Brain microvascular endothelial cell (primary cell): ENCODE measurements around the gene KIRREL1.

Source experiments
- DNase-seq: peaks from one replicate; pipeline ENCODE4 v3.0.0-alpha.2; 2020
- H3K27ac ChIP-seq: fragments of 250-450 bp; sonication (Bioruptor Pico); 2 replicates; pipeline ENCODE4 v1.5.1; 2020; ENCODE audit warnings: mild to moderate bottlenecking, moderate library complexity
- H3K27me3 ChIP-seq: fragments of 250-450 bp; sonication (Bioruptor Pico); replicated peaks from 2 replicates; pipeline ENCODE4 v1.5.1; 2020; ENCODE audit warnings: mild to moderate bottlenecking
- H3K36me3 ChIP-seq: fragments of 250-450 bp; sonication (Bioruptor Pico); replicated peaks from 2 replicates; pipeline ENCODE4 v1.5.1; 2020; ENCODE audit warnings: mild to moderate bottlenecking
- H3K4me3 ChIP-seq: 2 replicates; pipeline ENCODE4 v1.5.1; 2011; ENCODE audit warnings: low read depth, mild to moderate bottlenecking, control low read depth, low read length, moderate library complexity
- in situ Hi-C: cut with HindIII; loops from 2 replicates; pipeline ENCODE4 v1.10.0; 2017; ENCODE audit warnings: low sequenced_read_pairs, low pct_ligation_motif_present
- TF ChIP-seq, protein P1 (sequence below): IDR thresholded peaks from 2 replicates; pipeline ENCODE4 v1.5.1; 2011; ENCODE audit warnings: low read depth, mild to moderate bottlenecking, moderate library complexity, low read length, control low read depth, inconsistent platforms; ENCODE audit errors: missing control alignments

Gene KIRREL1

DNA sequence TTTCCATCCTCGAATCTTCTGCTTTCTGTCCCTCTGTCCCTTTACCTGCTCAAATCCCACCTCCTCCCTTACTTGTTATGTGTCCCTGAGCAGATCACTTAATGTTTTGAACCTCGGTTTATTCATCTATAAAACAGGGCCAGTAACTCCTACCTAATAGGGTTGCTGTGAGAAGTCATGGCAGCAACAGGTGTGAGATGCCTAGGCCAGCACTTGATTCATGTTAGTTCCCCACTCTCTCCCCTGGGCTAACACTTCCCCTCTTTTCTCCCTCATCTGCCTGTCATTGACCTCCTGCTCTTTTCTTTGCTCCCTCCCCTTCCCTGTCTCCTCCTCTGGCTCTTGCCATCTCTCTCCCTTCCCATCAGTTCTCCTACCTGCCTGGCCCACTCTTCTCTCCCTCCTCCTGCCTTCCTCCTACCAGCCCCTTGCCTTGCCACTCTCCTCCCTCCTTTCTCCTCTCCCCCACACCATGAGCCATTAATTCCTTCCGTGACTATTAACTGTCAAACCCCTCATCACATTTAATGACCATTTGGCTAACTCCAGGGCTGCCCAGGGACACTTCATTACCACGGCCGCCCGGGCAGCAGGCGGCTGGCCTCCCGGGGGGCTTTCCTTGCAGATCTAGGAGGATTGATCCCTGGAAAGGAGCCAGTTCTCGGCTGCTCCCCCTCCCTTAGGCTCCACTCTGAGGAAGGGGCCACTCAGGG is 96.6 kb downstream of the KIRREL1 start:
- Histone ChIP-seq H3K27me3 (no peaks in the 10 kb centered on the region), H3K4me3 (no peak overlapping the region), H3K36me3 (peaks cover 81% of the 10 kb centered on the region), H3K27ac (no peak overlapping the region)
- DNase-seq: no peak
- TF ChIP-seq, protein P1, sequence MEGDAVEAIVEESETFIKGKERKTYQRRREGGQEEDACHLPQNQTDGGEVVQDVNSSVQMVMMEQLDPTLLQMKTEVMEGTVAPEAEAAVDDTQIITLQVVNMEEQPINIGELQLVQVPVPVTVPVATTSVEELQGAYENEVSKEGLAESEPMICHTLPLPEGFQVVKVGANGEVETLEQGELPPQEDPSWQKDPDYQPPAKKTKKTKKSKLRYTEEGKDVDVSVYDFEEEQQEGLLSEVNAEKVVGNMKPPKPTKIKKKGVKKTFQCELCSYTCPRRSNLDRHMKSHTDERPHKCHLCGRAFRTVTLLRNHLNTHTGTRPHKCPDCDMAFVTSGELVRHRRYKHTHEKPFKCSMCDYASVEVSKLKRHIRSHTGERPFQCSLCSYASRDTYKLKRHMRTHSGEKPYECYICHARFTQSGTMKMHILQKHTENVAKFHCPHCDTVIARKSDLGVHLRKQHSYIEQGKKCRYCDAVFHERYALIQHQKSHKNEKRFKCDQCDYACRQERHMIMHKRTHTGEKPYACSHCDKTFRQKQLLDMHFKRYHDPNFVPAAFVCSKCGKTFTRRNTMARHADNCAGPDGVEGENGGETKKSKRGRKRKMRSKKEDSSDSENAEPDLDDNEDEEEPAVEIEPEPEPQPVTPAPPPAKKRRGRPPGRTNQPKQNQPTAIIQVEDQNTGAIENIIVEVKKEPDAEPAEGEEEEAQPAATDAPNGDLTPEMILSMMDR: no peak
- in situ Hi-C loops: no loop called here

DNA sequence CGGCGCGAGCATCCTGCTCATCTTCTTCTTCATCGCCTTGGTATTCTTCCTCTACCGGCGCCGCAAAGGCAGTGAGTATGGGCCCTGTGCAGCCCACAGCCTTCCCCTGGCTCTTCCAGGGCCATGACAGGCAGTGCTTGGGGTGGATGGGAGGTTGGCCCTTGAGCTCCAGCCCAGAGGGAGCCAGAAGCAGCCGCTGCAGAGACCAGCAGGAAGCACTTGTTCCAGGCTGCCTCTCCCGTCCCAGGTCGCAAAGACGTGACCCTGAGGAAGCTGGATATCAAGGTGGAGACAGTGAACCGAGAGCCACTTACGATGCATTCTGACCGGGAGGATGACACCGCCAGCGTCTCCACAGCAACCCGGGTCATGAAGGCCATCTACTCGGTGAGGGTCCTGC is 99.9 kb downstream of the KIRREL1 start:
- H3K27ac ChIP-seq: no peak overlapping the region
- in situ Hi-C loops: no loop called here

DNA sequence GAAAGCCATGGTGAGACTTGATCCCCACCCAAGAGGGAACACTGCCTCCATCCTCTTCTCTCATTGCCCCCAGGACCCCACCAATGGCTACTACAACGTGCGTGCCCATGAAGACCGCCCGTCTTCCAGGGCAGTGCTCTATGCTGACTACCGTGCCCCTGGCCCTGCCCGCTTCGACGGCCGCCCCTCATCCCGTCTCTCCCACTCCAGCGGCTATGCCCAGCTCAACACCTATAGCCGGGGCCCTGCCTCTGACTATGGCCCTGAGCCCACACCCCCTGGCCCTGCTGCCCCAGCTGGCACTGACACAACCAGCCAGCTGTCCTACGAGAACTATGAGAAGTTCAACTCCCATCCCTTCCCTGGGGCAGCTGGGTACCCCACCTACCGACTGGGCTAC is 101.1 kb downstream of the KIRREL1 start:
- no peak for DNase-seq
- Histone ChIP-seq H3K4me3 (no peak overlapping the region), H3K27me3 (no peaks in the 10 kb centered on the region), H3K27ac (no peak overlapping the region), H3K36me3 (peaks cover 54% of the 10 kb centered on the region)
- TF ChIP-seq, protein P1: no peak
- in situ Hi-C loops: no loop called here

More for the DNA sequence above, 99.9 kb downstream of the KIRREL1 start:
- Histone ChIP-seq H3K4me3 (no peak overlapping the region), H3K27me3 (no peaks in the 10 kb centered on the region), H3K36me3 (peaks cover 64% of the 10 kb centered on the region)
- no peak for DNase-seq
- TF ChIP-seq, protein P1: no peak

DNA sequence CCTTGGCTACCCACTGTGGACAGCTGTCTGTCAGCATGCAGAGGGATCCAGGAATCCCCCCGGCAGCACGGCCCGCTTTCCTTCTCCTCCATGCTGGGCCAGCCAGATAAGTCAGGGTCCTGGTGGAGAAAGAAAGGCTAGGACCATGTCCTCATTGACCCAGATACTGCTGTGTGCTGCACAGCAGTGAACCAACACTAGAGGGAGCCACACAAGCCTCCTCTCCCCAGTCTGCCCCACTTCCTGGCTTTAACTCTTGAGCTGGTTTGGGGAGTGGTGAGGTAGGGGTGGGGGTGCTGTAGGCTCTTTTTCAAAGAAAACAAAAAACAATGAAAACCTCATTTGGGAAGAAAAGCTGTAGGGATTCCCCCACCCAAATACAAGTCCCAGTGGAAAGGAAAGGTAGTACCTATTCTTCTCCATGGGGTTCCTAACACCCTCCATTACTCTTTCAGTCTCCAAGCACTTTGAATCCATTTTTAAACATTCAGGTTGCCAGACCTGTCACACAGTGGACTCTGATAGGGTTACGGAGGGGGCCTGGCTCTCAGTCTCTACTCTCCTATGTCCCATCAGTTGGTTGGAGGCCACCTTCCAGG is 102.4 kb downstream of the KIRREL1 start:
- H3K4me3 ChIP-seq: no peak overlapping the region
- H3K27me3 ChIP-seq: no peaks in the 10 kb centered on the region
- in situ Hi-C loops: no loop called here
- peak; percentile 32 for DNase-seq
- no peak overlapping the region for H3K27ac ChIP-seq
- peaks cover 41% of the 10 kb centered on the region for H3K36me3 ChIP-seq
- TF ChIP-seq, protein P1: peak; percentile 92

DNA sequence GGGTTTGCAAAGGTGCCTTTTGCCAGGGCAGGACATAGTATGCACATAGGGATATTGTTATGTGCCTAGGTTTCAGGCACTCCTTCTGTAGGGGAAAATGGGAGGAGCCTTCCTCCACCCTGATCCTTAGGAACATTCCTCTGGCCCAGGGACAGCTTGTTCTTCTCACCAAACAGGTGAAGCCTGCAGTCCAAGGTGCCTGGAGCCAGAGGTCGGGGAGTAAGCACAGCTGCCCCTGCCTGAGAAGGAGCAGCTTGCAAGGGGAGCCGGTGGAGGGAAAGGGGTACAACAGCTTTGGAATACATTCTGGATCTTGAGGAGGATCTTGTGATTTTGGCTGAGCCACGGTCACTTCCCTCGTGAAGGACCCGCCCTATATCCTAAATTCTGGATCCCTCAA is 104.8 kb downstream of the KIRREL1 start:
- Histone ChIP-seq H3K36me3 (peaks cover 20% of the 10 kb centered on the region), H3K27me3 (no peaks in the 10 kb centered on the region), H3K4me3 (no peak overlapping the region), H3K27ac (no peak overlapping the region)
- TF ChIP-seq, protein P1: no peak
- DNase-seq: no peak
- in situ Hi-C loops: no loop called here
